GM19328 (cell line): ENCODE data around the gene POTEH.
"Not testable (repeated sequence)": the region's sequence is repeated elsewhere in the genome, so short reads cannot be mapped to it uniquely, and the experiment has no call there.

Source experiments
- ATAC-seq: cut with Tn5 transposase; IDR thresholded peaks from one replicate; pipeline ENCODE4 v1.9.1; 2021; ENCODE audit warnings: mild to moderate bottlenecking, moderate library complexity; ENCODE audit not compliant: unreplicated experiment

Gene POTEH

GRCh38 chr22:15689749-15690125, at the start of gene POTEH:
Gene POTEH, plus strand, starts transcription at chr22:15690026. Its CDS starts 52 bp downstream, at chr22:15690078.
- not testable (repeated sequence) for ATAC-seq

GRCh38 chr22:15642288-15642861, 47.5 kb upstream of the POTEH start:
- not testable (repeated sequence) for ATAC-seq

GRCh38 chr22:15651954-15652353, 37.9 kb upstream of the POTEH start:
- not testable (repeated sequence) for ATAC-seq

- ATAC-seq = not testable (repeated sequence)
Measured at GRCh38 chr22:15652738-15653137, 37.1 kb upstream of the POTEH start.

GRCh38 chr22:15653241-15653640, 36.6 kb upstream of the POTEH start:
- not testable (repeated sequence) for ATAC-seq

- not testable (repeated sequence) for ATAC-seq
Measured at GRCh38 chr22:15661102-15661501, 28.7 kb upstream of the POTEH start.

GRCh38 chr22:15664682-15665081, 25.1 kb upstream of the POTEH start:
- ATAC-seq = not testable (repeated sequence)

- ATAC-seq = not testable (repeated sequence)
Measured at GRCh38 chr22:15665478-15665877, 24.3 kb upstream of the POTEH start.

- not testable (repeated sequence) for ATAC-seq
Measured at GRCh38 chr22:15669430-15669829, 20.4 kb upstream of the POTEH start.

- not testable (repeated sequence) for ATAC-seq
Measured at GRCh38 chr22:15679702-15680101, 10.1 kb upstream of the POTEH start.

- not testable (repeated sequence) for ATAC-seq
Measured at GRCh38 chr22:15684115-15684514, 5.7 kb upstream of the POTEH start.

- not testable (repeated sequence) for ATAC-seq
Measured at GRCh38 chr22:15684695-15685094, 5.1 kb upstream of the POTEH start.

GRCh38 chr22:15685641-15686040, 4.2 kb upstream of the POTEH start:
- not testable (repeated sequence) for ATAC-seq

GRCh38 chr22:15687086-15687485, 2.7 kb upstream of the POTEH start:
- not testable (repeated sequence) for ATAC-seq

- not testable (repeated sequence) for ATAC-seq
Measured at GRCh38 chr22:15687676-15688075, 2.1 kb upstream of the POTEH start.

- ATAC-seq = not testable (repeated sequence)
Measured at GRCh38 chr22:15688090-15688489, 1.7 kb upstream of the POTEH start.

- not testable (repeated sequence) for ATAC-seq
Measured at GRCh38 chr22:15689012-15689748, 646 bp upstream of the POTEH start.

- not testable (repeated sequence) for ATAC-seq
Measured at GRCh38 chr22:15713600-15713999, 23.8 kb downstream of the POTEH start.

- ATAC-seq = not testable (repeated sequence)
Measured at GRCh38 chr22:15714125-15714524, 24.3 kb downstream of the POTEH start.

GRCh38 chr22:15721884-15722283, 32.1 kb downstream of the POTEH start:
- ATAC-seq = not testable (repeated sequence)

GRCh38 chr22:15729209-15729917, 39.5 kb downstream of the POTEH start:
- not testable (repeated sequence) for ATAC-seq

GRCh38 chr22:15731023-15731422, 41.2 kb downstream of the POTEH start:
- not testable (repeated sequence) for ATAC-seq
